ENCODE measurements around the gene BGN.

GRCh38 chrX:153459986-153460385 lies 34.8 kb upstream of the BGN start:
- TF ChIP-seq EZH2phosphoT487 (IDR thresholded peaks at IDR 0.05; ENCODE audit: insufficient read depth, low read depth) (no peak), EZH2 (IDR thresholded peaks at IDR 0.05; ENCODE audit: insufficient read depth, poor library complexity, severe bottlenecking) (no peak)

All from GM23248 (cell line).